PC-3 (cell line): ENCODE results near the gene JADE3.

Experiments
- EZH2 ChIP-seq: fragments of 300-600 bp; sonication (generic); IDR thresholded peaks from one replicate; pipeline ENCODE4 v1.6.1; 2017; ENCODE audit warnings: antibody characterized with exemption, mild to moderate bottlenecking, low read length; ENCODE audit not compliant: unreplicated experiment
- EZH2phosphoT487 ChIP-seq: fragments of 300-600 bp; sonication (generic); IDR thresholded peaks from 2 replicates; pipeline ENCODE4 v1.6.1; 2018; ENCODE audit warnings: mild to moderate bottlenecking, antibody characterized with exemption, low read length, borderline replicate concordance
- TF ChIP-seq, protein P1 (sequence below): fragments of 300-600 bp; sonication (generic); conservative IDR thresholded peaks from 2 replicates; pipeline ENCODE4 v1.5.1; 2017; ENCODE audit warnings: antibody characterized with exemption, low read depth, mild to moderate bottlenecking, low read length

DNA sequence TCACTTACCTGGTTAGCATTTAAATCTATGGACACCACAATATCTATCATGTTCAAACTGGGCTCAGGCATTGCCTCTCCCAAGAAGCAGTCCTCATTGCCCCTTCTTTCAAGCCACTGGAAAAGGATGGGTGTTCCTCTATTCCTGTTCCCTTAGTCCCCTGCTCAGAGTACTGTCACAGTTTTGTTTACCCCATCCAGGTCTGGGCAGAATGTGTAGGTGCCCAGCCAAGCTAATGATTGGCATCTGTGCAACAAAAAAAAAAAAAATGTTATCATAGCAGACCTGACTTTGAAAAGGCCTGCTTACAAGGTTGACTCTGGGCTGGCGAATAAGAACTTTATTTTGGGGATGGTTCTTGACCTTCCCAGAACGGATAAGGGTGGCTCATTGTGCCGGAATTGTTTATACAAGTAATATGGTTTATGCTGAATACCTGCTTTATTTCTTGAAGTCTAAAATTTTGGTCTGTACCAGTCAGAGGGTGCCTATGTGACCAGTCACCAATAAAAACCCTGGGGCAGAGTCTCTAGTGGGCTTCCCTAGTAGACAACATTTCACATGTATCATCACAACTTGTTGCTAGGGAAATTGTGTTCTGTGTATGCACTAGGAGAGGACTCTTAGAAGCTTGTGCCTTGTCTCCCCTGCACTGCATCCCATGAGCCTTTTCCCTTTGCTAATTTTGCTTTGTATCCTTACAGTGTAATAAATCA, 47.9 kb downstream of the JADE3 start:
- TF ChIP-seq, protein P1, sequence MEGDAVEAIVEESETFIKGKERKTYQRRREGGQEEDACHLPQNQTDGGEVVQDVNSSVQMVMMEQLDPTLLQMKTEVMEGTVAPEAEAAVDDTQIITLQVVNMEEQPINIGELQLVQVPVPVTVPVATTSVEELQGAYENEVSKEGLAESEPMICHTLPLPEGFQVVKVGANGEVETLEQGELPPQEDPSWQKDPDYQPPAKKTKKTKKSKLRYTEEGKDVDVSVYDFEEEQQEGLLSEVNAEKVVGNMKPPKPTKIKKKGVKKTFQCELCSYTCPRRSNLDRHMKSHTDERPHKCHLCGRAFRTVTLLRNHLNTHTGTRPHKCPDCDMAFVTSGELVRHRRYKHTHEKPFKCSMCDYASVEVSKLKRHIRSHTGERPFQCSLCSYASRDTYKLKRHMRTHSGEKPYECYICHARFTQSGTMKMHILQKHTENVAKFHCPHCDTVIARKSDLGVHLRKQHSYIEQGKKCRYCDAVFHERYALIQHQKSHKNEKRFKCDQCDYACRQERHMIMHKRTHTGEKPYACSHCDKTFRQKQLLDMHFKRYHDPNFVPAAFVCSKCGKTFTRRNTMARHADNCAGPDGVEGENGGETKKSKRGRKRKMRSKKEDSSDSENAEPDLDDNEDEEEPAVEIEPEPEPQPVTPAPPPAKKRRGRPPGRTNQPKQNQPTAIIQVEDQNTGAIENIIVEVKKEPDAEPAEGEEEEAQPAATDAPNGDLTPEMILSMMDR: no peak
- no peak for TF ChIP-seq EZH2
- TF ChIP-seq EZH2phosphoT487: no peak
